Keratinocyte (primary cell): ENCODE measurements around the gene VPS26A. TPM values are rescaled to one million over a fixed set of nuclear protein-coding genes. Genes with fewer than 3 reads are reported as not detected.

Experiments used
- DNase-seq: peaks from one replicate; pipeline ENCODE4 v3.0.0-alpha.2; 2011; ENCODE audit warnings: low read depth, missing footprints, low spot score
- FAIRE-seq: peaks from 2 replicates; lab custom pipeline; 2011; peaks lifted over from hg19 to GRCh38; lab: Jason Lieb, UNC
- H2AFZ ChIP-seq: 2 replicates; pipeline ENCODE4 v1.6.0; 2012; ENCODE audit warnings: low read length, control low read depth, inconsistent platforms; ENCODE audit not compliant: control insufficient read depth
- H3K27ac ChIP-seq: 2 replicates; pipeline ENCODE4 v1.5.1; 2011; ENCODE audit warnings: low read length; ENCODE audit not compliant: control insufficient read depth, insufficient read depth
- H3K27me3 ChIP-seq: 3 replicates; pipeline ENCODE4 v1.6.0; 2011; ENCODE audit warnings: low read length; ENCODE audit not compliant: control insufficient read depth, insufficient read depth; ENCODE audit errors: extremely low read depth
- H3K36me3 ChIP-seq, 2 experiments: 2 replicates in 1 of 2; 3 replicates in 1 of 2; pipeline ENCODE4 v1.5.1; 2011; ENCODE audit warnings: low read length in 2 of 2, mild to moderate bottlenecking in 1 of 2; ENCODE audit not compliant: control insufficient read depth in 2 of 2, insufficient read depth in 2 of 2; ENCODE audit errors: extremely low read depth in 1 of 2
- H3K4me1 ChIP-seq: 3 replicates; pipeline ENCODE4 v1.5.1; 2011; ENCODE audit warnings: low read length; ENCODE audit not compliant: control insufficient read depth, insufficient read depth; ENCODE audit errors: extremely low read depth
- H3K4me2 ChIP-seq: 3 replicates; pipeline ENCODE4 v1.6.0; 2011; ENCODE audit warnings: low read depth, low read length; ENCODE audit not compliant: control insufficient read depth, insufficient read depth; ENCODE audit errors: extremely low read depth
- H3K4me3 ChIP-seq, 3 experiments: fragments of 200-600 bp in 1 of 3; sonication (generic) in 1 of 3; 2 replicates in 2 of 3; 3 replicates in 1 of 3; pipeline ENCODE4 v1.5.1; 2011 to 2016; ENCODE audit warnings: low read length in 3 of 3, mild to moderate bottlenecking in 3 of 3, control low read depth in 2 of 3, inconsistent platforms in 1 of 3, low read depth in 1 of 3, mixed read lengths in 1 of 3, mixed run types in 1 of 3, moderate library complexity in 1 of 3; ENCODE audit not compliant: control insufficient read depth in 2 of 3, insufficient read depth in 2 of 3; ENCODE audit errors: extremely low read depth in 1 of 3
- H3K79me2 ChIP-seq: 2 replicates; pipeline ENCODE4 v1.6.0; 2012; ENCODE audit warnings: low read length; ENCODE audit not compliant: control insufficient read depth, insufficient read depth
- H3K9ac ChIP-seq: 3 replicates; pipeline ENCODE4 v1.6.0; 2011; ENCODE audit warnings: low read length; ENCODE audit not compliant: control insufficient read depth, insufficient read depth; ENCODE audit errors: extremely low read depth
- H3K9me1 ChIP-seq: 3 replicates; pipeline ENCODE4 v1.6.0; 2011; ENCODE audit warnings: low read length; ENCODE audit not compliant: control insufficient read depth, insufficient read depth; ENCODE audit errors: extremely low read depth
- H3K9me3 ChIP-seq: 2 replicates; pipeline ENCODE4 v1.5.1; 2012; ENCODE audit warnings: low read depth, low read length; ENCODE audit not compliant: control insufficient read depth
- H4K20me1 ChIP-seq: 3 replicates; pipeline ENCODE4 v1.6.0; 2011; ENCODE audit warnings: low read length; ENCODE audit not compliant: control insufficient read depth, insufficient read depth; ENCODE audit errors: extremely low read depth
- CTCF ChIP-seq, 3 experiments: IDR thresholded peaks in 1 of 3; conservative IDR thresholded peaks in 1 of 3; optimal IDR thresholded peaks in 1 of 3; 2 replicates in 2 of 3; 3 replicates in 1 of 3; pipeline versions ENCODE3 to v1.5.1; 2011; ENCODE audit warnings: low read length in 3 of 3, mild to moderate bottlenecking in 3 of 3, moderate library complexity in 2 of 3, control low read depth in 1 of 3, inconsistent platforms in 1 of 3; ENCODE audit not compliant: insufficient read depth in 2 of 3; ENCODE audit errors: extremely low read depth in 1 of 3
- EZH2 ChIP-seq: IDR thresholded peaks from one replicate; pipeline ENCODE4 v1.6.1; 2012; ENCODE audit warnings: inconsistent platforms, mild to moderate bottlenecking, low read length, moderate library complexity
- dilution Hi-C: fragments of 300-500 bp; cut with MboI; formaldehyde crosslinking; loops from one replicate; pipeline ENCODE4 v1.7.0; 2020; ENCODE audit warnings: low sequenced_read_pairs; ENCODE audit not compliant: extremely low pct_ligation_motif_present
- polyA plus RNA-seq, 5 experiments: library from polyadenylated mRNA; depleted of rRNA in 3 of 5; stranded (reverse) in 3 of 5; stranded (forward) in 1 of 5; unstranded in 1 of 5; fragments of >200 nt; gene quantifications; 1 replicate in 1 of 5; 2 replicates in 3 of 5; 3 replicates in 1 of 5; pipeline versions ENCODE4 v1.2.1 to v1.2.3, GENCODE V29; 2011 to 2012; ENCODE audit warnings: missing spikeins in 2 of 5, low read depth in 1 of 5, low replicate concordance in 1 of 5

The VPS26A gene
- polyA plus RNA-seq, 1 donor (not counting 4 experiments of a cell fraction or from before 2014, with no cell fraction given) = 64.3 TPM

DNA sequence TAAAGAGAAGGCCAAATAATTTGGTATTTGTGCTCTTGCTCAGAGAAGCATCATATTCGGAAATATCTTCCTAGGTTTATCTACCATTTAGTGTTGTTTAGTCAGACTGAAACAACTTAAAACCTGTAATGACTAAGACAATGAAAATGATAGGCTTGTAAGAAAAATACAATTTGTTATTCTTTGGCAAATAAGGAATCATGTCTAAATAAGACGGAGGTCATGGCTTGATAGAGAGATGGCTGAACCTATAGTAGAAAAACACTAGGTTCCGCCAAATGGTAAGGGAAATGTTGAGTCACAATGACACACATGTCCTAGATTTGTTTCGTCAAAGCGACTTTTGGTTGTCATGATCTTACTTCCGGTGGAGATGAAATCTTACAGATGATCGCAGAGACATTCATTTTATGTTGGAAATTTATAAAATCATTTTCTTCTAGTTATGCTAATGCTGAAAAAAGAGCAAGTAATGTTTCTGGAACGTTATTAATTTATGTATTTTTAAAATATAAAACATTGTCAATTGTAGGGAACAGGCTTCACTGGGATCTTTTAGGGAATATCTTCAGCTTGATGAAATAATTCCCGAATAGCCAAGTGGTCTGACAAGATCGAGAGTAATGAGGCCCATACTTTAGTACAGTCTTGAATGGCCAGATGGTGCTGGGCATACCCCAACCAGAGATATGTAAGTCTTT, 35.0 kb upstream of the VPS26A start:
- no peak for DNase-seq
- dilution Hi-C loops = no loop called here
- H2AFZ ChIP-seq = no peak overlapping the region
- H3K9ac ChIP-seq = no peak overlapping the region
- no peaks in the 10 kb centered on the region for H3K4me1 ChIP-seq
- H3K27ac ChIP-seq = no peak overlapping the region
- TF ChIP-seq EZH2 (no peak), CTCF (optimal IDR thresholded peaks at IDR 0.05 in 1 of 3, IDR thresholded peaks at IDR 0.05 in 1 of 3, conservative IDR thresholded peaks at IDR 0.05 in 1 of 3; ENCODE audit: extremely low read depth in 1 of 3, insufficient read depth in 2 of 3, low read length in 3 of 3) (no peak)
- no peaks in the 10 kb centered on the region for H4K20me1 ChIP-seq
- H3K4me2 ChIP-seq = no peak overlapping the region
- no peak for FAIRE-seq
- no peaks in the 10 kb centered on the region for H3K36me3 ChIP-seq
- no peaks in the 10 kb centered on the region for H3K79me2 ChIP-seq
- no peaks in the 10 kb centered on the region for H3K27me3 ChIP-seq
- no peaks in the 10 kb centered on the region for H3K9me1 ChIP-seq
- no peaks in the 10 kb centered on the region for H3K9me3 ChIP-seq
- no peak overlapping the region for H3K4me3 ChIP-seq

DNA sequence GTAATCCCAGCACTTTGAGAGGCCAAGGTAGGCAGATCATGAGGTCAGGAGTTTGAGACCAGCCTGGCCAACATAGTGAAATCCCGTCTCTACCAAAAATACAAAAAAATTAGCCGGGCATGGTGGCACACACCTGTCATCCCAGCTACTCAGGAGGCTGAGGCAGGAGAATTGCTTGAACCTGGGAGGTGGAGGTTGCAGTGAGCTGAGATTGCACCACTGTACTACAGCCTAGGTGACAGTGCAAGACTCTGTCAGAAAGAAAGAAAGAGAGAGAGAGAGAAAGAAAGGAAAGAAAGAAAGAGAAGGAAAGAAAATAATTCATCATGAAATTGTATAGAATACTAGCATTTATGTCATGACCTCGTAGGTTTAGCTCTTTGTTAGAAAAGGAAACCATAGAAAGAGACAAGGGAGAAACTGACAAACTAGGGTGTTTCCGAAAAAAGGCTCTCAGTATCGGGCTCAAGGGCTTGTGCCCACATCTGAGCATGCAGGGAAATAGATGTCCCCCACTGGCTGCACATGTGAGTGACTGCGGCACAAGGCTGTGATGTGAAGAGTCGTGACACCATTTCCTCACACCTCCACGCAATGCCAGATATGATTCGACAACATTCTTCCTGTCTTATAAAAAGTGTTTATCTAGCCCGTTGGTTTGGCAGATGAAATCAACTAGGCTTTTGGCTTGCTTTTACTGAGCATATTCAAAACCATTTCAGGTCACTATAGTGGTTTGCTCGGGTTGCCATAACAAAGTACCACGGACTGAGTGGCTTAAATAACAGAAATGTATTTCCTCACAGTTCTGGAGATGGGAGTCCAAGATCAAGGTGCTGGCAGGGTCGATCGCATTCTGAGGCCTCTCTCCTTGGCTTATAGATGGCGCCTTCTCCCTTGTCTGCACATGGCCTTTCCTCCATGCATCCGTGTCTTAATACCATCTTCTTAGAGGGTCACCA, 34.1 kb upstream of the VPS26A start:
- FAIRE-seq (no peak), DNase-seq (no peak)
- H3K79me2 ChIP-seq = no peaks in the 10 kb centered on the region
- H3K27me3 ChIP-seq = no peaks in the 10 kb centered on the region
- H3K4me1 ChIP-seq = no peaks in the 10 kb centered on the region
- no peaks in the 10 kb centered on the region for H3K36me3 ChIP-seq
- no peaks in the 10 kb centered on the region for H3K9me3 ChIP-seq
- H2AFZ ChIP-seq = no peak overlapping the region
- H3K4me3 ChIP-seq = no peak overlapping the region
- TF ChIP-seq CTCF (optimal IDR thresholded peaks at IDR 0.05 in 1 of 3, IDR thresholded peaks at IDR 0.05 in 1 of 3, conservative IDR thresholded peaks at IDR 0.05 in 1 of 3; ENCODE audit: extremely low read depth in 1 of 3, insufficient read depth in 2 of 3, low read length in 3 of 3) (no peak), EZH2 (no peak)
- dilution Hi-C loops = no loop called here
- H3K9me1 ChIP-seq = no peaks in the 10 kb centered on the region
- H3K4me2 ChIP-seq = no peak overlapping the region
- H3K27ac ChIP-seq = no peak overlapping the region
- H3K9ac ChIP-seq = no peak overlapping the region
- H4K20me1 ChIP-seq = no peaks in the 10 kb centered on the region
